Left ventricle myocardium superior (tissue), 1 donor: ENCODE results near the gene OSBPL5. TPM values are rescaled to one million over a fixed set of nuclear protein-coding genes. Genes with fewer than 3 reads are reported as not detected.
"Not testable (repeated sequence)": the region's sequence is repeated elsewhere in the genome, so short reads cannot be mapped to it uniquely, and the experiment has no call there.

Experiments used
- ATAC-seq: fragments of 200-7000 bp; cut with Tn5 transposase; one replicate; pipeline ENCODE4 v1.9.1; 2020; ENCODE audit warnings: mild to moderate bottlenecking, moderate library complexity
- DNase-seq: peaks from one replicate; pipeline ENCODE4 v3.0.0-alpha.2; 2020
- intact Hi-C: fragments of 100-400 bp; cut with micrococcal nuclease; formaldehyde crosslinking; loops from one replicate; pipeline ENCODE4 v1.11.0; 2022
- total RNA-seq: library from RNA; stranded (reverse); fragmentation: NEBNext Ultra II Directional; extraction: Animal tissue kit (Norgen Biotek cat#: 25700); gene quantifications from one replicate; pipeline ENCODE4 v1.2.1, GENCODE V29; 2021
- donor health status: DM: no; HTN: yes; CAD: no; lungs with severe emphysema.

The OSBPL5 gene
- total RNA-seq, 1 donor from 2014 or later: 15.9 TPM

GRCh38 chr11:3113661-3114060, 51.4 kb downstream of the OSBPL5 start:
- DNase-seq, intact Hi-C loops, ATAC-seq: not testable (repeated sequence)

- no peak for ATAC-seq
- intact Hi-C loops: no loop called here
- no peak for DNase-seq
Observed at GRCh38 chr11:3111919-3112690, 53.0 kb downstream of the OSBPL5 start.

GRCh38 chr11:3111466-3111865, 53.6 kb downstream of the OSBPL5 start:
- DNase-seq (no peak), ATAC-seq (no peak)
- intact Hi-C loops: no loop called here

GRCh38 chr11:3109921-3110706, 55.0 kb downstream of the OSBPL5 start:
- intact Hi-C loops: loop anchor here (10.0 kb wide), 1 partner anchor 105 kb away; the partner anchor contains the start of gene MRGPRG
- ATAC-seq: peak; percentile 88
- peak; percentile 66 for DNase-seq

GRCh38 chr11:3109434-3109833, 55.7 kb downstream of the OSBPL5 start:
- intact Hi-C loops: loop anchor here (10.0 kb wide), 1 partner anchor 105 kb away; the partner anchor contains the start of gene MRGPRG
- peak; percentile 11 for DNase-seq
- no peak for ATAC-seq

GRCh38 chr11:3108183-3108721, 56.9 kb downstream of the OSBPL5 start:
- DNase-seq (no peak), ATAC-seq (no peak)
- intact Hi-C loops: loop anchor here (10.0 kb wide), 1 partner anchor 107 kb away; the partner anchor contains the start of gene MRGPRG

- ATAC-seq (no peak), DNase-seq (no peak)
Observed at GRCh38 chr11:3107608-3108182, 57.4 kb downstream of the OSBPL5 start.

GRCh38 chr11:3106736-3107524, 58.2 kb downstream of the OSBPL5 start:
- ATAC-seq: no peak
- intact Hi-C loops: loop anchor here (10.0 kb wide), 1 partner anchor 108 kb away; the partner anchor contains the start of gene MRGPRG
- no peak for DNase-seq

More at GRCh38 chr11:3107608-3108182, 57.4 kb downstream of the OSBPL5 start:
- intact Hi-C loops: loop anchor here (10.0 kb wide), 1 partner anchor 107 kb away; the partner anchor contains the start of gene MRGPRG

- ATAC-seq: no peak
- intact Hi-C loops: loop anchor here (10.0 kb wide), 1 partner anchor 109 kb away; the partner anchor contains the start of gene MRGPRG
Observed at GRCh38 chr11:3105791-3106735, 59.0 kb downstream of the OSBPL5 start.

GRCh38 chr11:3104961-3105790, 59.9 kb downstream of the OSBPL5 start:
- ATAC-seq: no peak
- no peak for DNase-seq
- intact Hi-C loops: loop anchor here (10.0 kb wide), 1 partner anchor 110 kb away; the partner anchor contains the start of gene MRGPRG

More at GRCh38 chr11:3105791-3106735, 59.0 kb downstream of the OSBPL5 start:
- DNase-seq: peak; percentile 23

GRCh38 chr11:3104051-3104714, 60.9 kb downstream of the OSBPL5 start:
- no peak for ATAC-seq
- no peak for DNase-seq
- intact Hi-C loops: loop anchor here (10.0 kb wide), 1 partner anchor 111 kb away; the partner anchor contains the start of gene MRGPRG

- DNase-seq (no peak), ATAC-seq (no peak)
Observed at GRCh38 chr11:3103076-3103475, 62.0 kb downstream of the OSBPL5 start.

GRCh38 chr11:3102641-3102921, 62.5 kb downstream of the OSBPL5 start:
- ATAC-seq (no peak), DNase-seq (no peak)
- intact Hi-C loops: loop anchor here (10.0 kb wide), 1 partner anchor 112 kb away; the partner anchor contains the start of gene MRGPRG

More at GRCh38 chr11:3103076-3103475, 62.0 kb downstream of the OSBPL5 start:
- intact Hi-C loops: loop anchor here (10.0 kb wide), 1 partner anchor 112 kb away; the partner anchor contains the start of gene MRGPRG

GRCh38 chr11:3101921-3102640, 63.0 kb downstream of the OSBPL5 start:
- DNase-seq: no peak

GRCh38 chr11:3099178-3099577, 65.9 kb downstream of the OSBPL5 start:
- DNase-seq (no peak), ATAC-seq (no peak)
- intact Hi-C loops: no loop called here

More at GRCh38 chr11:3101921-3102640, 63.0 kb downstream of the OSBPL5 start:
- no peak for ATAC-seq
- intact Hi-C loops: loop anchor here (10.0 kb wide), 1 partner anchor 113 kb away; the partner anchor contains the start of gene MRGPRG
